SW 1271 (cell line): ENCODE data around the gene MICOS13.

Source experiments
- DNase-seq, 2 experiments: peaks; one replicate each; lab custom pipeline; 2025; lab: John Stamatoyannopoulos, UW

MICOS13 gene

DNA sequence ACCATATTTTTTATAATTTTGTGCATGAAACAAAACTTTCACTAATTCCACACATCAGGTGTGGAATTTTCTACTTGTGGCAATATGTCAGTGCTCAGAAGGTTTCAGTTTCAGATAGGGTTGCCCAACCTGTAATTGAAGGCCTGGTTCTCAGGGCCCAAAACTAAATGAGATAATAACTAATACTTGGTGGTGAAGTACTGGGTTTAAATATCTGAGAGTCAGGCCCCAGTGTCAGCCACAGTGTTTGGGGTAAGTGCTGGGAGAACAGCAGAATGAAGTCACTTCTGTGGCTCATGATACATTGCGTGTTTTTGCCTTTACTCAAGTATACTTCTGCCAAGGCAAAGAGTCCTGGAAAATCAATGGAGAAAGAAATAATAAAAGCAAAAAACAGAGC is 51.9 kb downstream of the MICOS13 start:
- DNase-seq = no peak
